ENCODE measurements around the gene PTPRT. TPM values are rescaled to one million over a fixed set of nuclear protein-coding genes. Genes with fewer than 3 reads are reported as not detected.

Gene PTPRT
- total RNA-seq, 4 donors from 2014 or later, result 0.72 to 2.5 (median 1.4) TPM

DNA sequence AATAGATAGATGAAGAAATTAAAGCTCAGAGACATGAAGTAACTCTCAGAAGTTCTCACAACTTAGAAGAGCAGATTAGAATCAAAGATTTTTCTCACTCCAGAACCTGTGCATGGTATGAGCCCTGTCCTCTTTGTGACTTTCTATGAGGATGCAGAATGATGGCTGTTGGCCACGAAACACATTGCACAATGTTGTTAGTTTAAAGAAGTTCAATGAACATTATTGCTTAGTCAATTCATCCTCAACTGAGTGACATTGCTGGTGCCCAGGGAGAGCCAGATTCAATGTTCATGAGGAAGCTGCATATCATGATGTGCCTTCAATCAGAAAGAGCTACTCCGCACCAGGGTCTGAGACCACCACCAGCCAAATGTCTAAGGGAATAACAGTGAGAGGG is 633.1 kb downstream of the PTPRT start:
- no peaks in the 10 kb centered on the region for H3K9me3 ChIP-seq
- TF ChIP-seq POLR2AphosphoS5 (IDR thresholded peaks at IDR 0.05) (no peak), POLR2A (IDR thresholded peaks at IDR 0.05) (no peak), EP300 (IDR thresholded peaks at IDR 0.05) (no peak)
- TF ChIP-seq, protein P1, sequence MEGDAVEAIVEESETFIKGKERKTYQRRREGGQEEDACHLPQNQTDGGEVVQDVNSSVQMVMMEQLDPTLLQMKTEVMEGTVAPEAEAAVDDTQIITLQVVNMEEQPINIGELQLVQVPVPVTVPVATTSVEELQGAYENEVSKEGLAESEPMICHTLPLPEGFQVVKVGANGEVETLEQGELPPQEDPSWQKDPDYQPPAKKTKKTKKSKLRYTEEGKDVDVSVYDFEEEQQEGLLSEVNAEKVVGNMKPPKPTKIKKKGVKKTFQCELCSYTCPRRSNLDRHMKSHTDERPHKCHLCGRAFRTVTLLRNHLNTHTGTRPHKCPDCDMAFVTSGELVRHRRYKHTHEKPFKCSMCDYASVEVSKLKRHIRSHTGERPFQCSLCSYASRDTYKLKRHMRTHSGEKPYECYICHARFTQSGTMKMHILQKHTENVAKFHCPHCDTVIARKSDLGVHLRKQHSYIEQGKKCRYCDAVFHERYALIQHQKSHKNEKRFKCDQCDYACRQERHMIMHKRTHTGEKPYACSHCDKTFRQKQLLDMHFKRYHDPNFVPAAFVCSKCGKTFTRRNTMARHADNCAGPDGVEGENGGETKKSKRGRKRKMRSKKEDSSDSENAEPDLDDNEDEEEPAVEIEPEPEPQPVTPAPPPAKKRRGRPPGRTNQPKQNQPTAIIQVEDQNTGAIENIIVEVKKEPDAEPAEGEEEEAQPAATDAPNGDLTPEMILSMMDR (IDR thresholded peaks at IDR 0.05), result no peak
- no peak for DNase-seq (ENCODE audit: low spot score in 2 of 2)
- no peaks in the 10 kb centered on the region for H3K36me3 ChIP-seq
- WGBS, result 89% methylated on average over 2 of the region's 2 CpGs
- H3K27ac ChIP-seq, result no peak overlapping the region
- H3K4me3 ChIP-seq, result no peak overlapping the region
- no peaks in the 10 kb centered on the region for H3K4me1 ChIP-seq
- H3K27me3 ChIP-seq, result peaks cover 4% of the 10 kb centered on the region

DNA sequence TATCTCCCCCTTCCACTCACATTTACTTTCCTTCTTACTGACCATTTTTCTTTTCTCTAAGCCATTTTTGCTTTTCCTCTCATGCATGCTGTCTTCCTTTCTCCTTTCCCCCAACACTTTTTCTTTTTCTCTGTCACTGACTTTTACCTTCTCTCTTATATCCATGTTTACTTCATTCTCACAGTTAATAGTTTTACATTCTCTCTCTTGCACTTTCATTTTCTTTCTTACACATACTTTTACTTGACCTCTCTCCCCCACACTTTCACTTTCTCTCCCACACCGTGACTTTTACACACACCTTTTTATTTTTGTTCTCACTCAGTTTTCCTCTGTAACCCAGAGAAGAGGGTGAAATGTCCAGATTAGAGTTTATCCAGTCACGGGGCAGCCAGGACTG is 636.3 kb downstream of the PTPRT start:
- H3K36me3 ChIP-seq, result no peaks in the 10 kb centered on the region
- no peak overlapping the region for H3K4me3 ChIP-seq
- no peak for DNase-seq (ENCODE audit: low spot score in 2 of 2)
- H3K27ac ChIP-seq, result no peak overlapping the region
- TF ChIP-seq EP300 (IDR thresholded peaks at IDR 0.05) (no peak), POLR2AphosphoS5 (IDR thresholded peaks at IDR 0.05) (no peak), POLR2A (IDR thresholded peaks at IDR 0.05) (no peak)
- TF ChIP-seq, protein P1 (IDR thresholded peaks at IDR 0.05), result no peak
- H3K9me3 ChIP-seq, result no peaks in the 10 kb centered on the region
- H3K27me3 ChIP-seq, result peaks cover 4% of the 10 kb centered on the region
- 62% methylated on average over 2 of the region's 2 CpGs for WGBS
- no peaks in the 10 kb centered on the region for H3K4me1 ChIP-seq

DNA sequence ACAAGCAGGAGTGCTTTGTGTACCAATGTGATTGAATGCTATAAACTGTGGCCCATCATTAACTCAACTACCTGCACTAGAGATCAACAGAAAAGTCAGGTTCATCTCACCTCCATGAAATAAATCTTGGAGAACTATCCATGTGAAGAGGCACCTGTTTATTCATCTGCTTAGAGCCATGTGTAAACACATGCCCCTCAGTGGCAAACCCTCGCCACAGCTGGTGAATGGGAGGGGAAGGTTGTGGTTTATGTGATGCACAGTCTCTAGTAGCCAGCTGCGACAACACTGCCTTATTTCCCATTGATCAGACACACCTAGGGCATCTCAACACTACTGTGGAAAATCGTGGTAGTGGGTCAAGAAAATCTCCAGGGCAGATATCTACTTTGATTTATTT is 640.2 kb downstream of the PTPRT start:
- H3K27ac ChIP-seq, result no peak overlapping the region
- WGBS, result 63% methylated on average over 3 of the region's 3 CpGs
- H3K9me3 ChIP-seq, result no peaks in the 10 kb centered on the region
- no peaks in the 10 kb centered on the region for H3K36me3 ChIP-seq
- H3K27me3 ChIP-seq, result no peaks in the 10 kb centered on the region
- H3K4me3 ChIP-seq, result no peak overlapping the region
- no peak for TF ChIP-seq POLR2AphosphoS5 (IDR thresholded peaks at IDR 0.05)
- H3K4me1 ChIP-seq, result no peaks in the 10 kb centered on the region
- DNase-seq (ENCODE audit: low spot score in 2 of 2), result no peak

DNA sequence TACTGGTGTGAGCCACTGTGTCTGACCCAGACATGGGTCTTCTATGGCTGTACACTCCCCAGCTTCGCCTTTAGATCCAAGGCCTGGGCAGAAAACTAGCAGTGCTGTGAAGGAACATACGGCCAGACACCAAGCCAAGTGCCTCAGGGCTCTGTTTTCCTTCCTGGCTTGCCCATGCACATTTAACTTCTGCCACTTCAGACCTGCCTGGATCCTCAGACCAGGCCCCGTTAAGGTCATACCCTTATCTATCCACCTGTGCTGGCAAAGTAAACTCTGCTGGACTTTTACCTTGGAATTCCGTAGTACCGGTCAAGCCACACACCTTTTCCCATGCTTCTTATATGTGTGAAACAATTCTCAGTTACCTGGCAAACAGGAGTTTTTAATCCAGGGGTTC is 644.8 kb downstream of the PTPRT start:
- Histone ChIP-seq H3K36me3 (no peaks in the 10 kb centered on the region), H3K27ac (no peak overlapping the region), H3K27me3 (no peaks in the 10 kb centered on the region), H3K4me3 (no peak overlapping the region), H3K4me1 (no peaks in the 10 kb centered on the region), H3K9me3 (no peaks in the 10 kb centered on the region)
- WGBS, result 73% methylated on average over 5 of the region's 5 CpGs
- DNase-seq (ENCODE audit: low spot score in 2 of 2), result no peak
- TF ChIP-seq, protein P1 (IDR thresholded peaks at IDR 0.05), result no peak
- TF ChIP-seq POLR2A (IDR thresholded peaks at IDR 0.05), result no peak

DNA sequence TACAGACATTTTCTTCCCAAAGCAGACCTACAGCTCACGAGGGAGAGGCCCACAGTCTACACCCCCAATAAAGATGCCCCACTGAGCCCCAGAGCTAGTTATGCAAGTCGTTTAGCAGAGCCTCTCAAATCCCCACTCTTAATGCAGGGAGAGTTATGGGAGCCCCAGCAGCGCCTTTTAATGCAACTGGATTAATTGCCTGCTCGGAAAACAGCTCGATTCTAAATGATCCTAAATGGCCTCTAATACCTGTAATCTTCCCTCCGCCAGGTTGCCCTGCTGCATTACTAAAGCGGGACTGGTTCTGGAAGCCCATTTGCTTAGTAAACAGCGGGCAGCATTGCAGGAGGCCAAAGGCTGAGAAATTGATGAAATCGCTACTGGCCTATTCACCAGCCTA is 656.9 kb downstream of the PTPRT start:
- WGBS, result 86% methylated on average over 9 of the region's 9 CpGs
- no peak overlapping the region for H3K4me3 ChIP-seq
- H3K27ac ChIP-seq, result no peak overlapping the region
- no peaks in the 10 kb centered on the region for H3K9me3 ChIP-seq
- TF ChIP-seq POLR2A (IDR thresholded peaks at IDR 0.05), result no peak
- TF ChIP-seq EP300 (IDR thresholded peaks at IDR 0.05), result no peak
- TF ChIP-seq, protein P1 (IDR thresholded peaks at IDR 0.05), result no peak
- no peak for TF ChIP-seq POLR2AphosphoS5 (IDR thresholded peaks at IDR 0.05)
- H3K27me3 ChIP-seq, result peaks cover 3% of the 10 kb centered on the region
- no peak for DNase-seq (ENCODE audit: low spot score in 2 of 2)
- H3K4me1 ChIP-seq, result no peaks in the 10 kb centered on the region
- H3K36me3 ChIP-seq, result no peaks in the 10 kb centered on the region

DNA sequence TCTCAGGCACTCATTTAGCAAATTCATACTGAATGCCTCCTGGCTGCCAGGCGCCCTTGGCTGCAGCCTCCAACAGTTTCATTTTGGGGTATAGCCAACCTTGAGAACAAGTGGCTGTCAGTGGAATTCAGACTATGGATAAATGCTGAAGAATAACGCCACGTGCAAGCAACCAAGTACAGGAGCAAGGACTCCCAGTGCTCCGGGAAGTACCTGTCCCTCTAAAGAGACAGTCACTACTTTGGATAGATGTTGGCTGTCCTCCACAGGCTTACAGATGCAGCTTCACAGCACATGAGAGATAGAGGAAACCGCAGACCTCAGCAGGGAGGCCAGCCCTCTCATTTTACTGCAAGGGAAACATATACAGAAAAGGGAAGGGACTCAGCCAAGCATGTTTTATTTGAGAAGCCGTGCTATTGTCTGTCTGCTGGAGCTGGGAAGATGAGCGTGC is 658.2 kb downstream of the PTPRT start:
- no peak for TF ChIP-seq POLR2AphosphoS5 (IDR thresholded peaks at IDR 0.05)
- no peak for TF ChIP-seq POLR2A (IDR thresholded peaks at IDR 0.05)
- TF ChIP-seq EP300 (IDR thresholded peaks at IDR 0.05), result no peak
- TF ChIP-seq, protein P1 (IDR thresholded peaks at IDR 0.05), result no peak
- Histone ChIP-seq H3K4me1 (no peaks in the 10 kb centered on the region), H3K4me3 (no peak overlapping the region), H3K27me3 (peaks cover 3% of the 10 kb centered on the region), H3K9me3 (no peaks in the 10 kb centered on the region), H3K27ac (no peak overlapping the region), H3K36me3 (no peaks in the 10 kb centered on the region)
- 48% methylated on average over 7 of the region's 7 CpGs for WGBS
- DNase-seq (ENCODE audit: low spot score in 2 of 2), result no peak

All from suprapubic skin (tissue), 4 donors.